NCI-H2171 treated with DMSO at 0.1 percent for 48 hours (cell line): Measurements from ENCODE around the gene CD164L2.
"Not testable (repeated sequence)": the region's sequence is repeated elsewhere in the genome, so short reads cannot be mapped to it uniquely, and the experiment has no call there.

Experiments used
- DNase-seq: peaks from one replicate; lab custom pipeline; 2025; lab: John Stamatoyannopoulos, UW

Gene CD164L2

DNA sequence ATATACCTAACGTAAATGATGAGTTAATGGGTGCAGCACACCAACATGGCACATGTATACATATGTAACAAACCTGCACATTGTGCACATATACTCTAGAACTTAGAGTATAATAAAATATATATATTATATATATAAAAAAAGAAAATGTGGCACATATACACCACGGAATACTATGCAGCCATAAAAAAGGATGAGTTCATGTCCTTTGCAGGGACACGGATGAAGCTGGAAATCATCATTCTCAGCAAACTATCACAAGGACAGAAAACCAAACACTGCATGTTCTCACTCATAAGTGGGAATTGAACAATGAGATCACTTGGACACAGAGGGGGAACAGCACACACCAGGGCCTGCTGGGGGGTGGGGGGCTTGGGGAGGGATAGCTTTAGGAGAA, 1.7 kb upstream of the CD164L2 start:
- not testable (repeated sequence) for DNase-seq

DNA sequence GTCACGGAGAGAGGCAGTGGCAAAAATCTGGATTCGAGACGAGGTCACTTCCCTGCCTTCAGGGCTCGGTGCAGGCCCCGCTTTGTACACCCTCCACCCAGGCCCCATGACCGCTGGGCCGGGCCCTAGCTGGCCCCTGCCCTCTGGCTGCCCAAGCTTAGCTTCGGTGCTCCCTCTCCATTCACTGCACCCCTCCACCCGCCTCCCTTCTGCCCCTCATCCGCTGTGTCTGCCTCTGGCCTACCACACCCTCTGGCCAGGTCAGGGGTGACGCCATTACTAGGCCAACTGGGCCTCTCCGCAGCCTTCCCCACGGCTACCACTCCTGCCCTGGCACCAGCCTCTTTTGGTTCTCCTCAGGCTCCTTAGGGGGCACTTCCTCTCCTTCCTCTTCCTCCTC, 528 bp upstream of the CD164L2 start:
- DNase-seq, result no peak

DNA sequence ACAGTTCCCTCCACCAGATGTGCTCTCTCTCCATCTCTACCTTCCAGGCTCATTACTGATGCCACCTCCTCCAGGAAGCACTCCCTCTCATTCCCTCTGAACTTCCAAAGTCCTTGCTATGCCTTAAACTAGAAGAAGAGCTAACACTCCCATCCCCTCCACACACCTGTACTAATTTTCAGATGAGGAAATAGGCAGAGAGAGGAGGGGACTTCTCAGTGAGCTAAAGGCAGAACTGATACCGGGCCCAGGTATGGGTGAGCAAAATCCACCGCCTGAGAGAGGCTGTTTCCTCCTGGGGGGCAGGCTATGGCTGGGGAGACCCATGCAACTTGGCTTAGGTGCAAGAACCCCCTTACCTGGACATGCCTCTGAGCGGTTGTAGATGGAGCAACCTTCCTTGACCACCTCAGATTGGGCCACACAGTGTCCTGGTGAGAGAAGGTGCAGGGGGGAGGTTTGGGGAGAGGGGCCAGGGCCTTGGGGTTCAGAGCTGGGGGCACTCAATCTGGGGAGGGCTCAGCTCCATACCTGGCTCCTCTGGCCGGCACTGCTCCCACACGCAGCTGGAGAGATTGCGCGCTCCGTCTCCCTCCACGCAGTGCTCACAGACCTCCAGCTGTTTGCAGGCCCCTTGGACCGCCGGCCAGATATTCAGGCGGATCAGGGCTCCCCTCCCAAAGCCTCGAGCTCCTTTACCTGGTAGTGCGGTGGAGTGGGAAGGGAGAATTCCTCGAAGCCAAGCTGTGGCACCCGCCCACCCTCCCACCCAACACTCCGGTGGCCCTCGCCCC, 967 bp downstream of the CD164L2 start:
- no peak for DNase-seq

DNA sequence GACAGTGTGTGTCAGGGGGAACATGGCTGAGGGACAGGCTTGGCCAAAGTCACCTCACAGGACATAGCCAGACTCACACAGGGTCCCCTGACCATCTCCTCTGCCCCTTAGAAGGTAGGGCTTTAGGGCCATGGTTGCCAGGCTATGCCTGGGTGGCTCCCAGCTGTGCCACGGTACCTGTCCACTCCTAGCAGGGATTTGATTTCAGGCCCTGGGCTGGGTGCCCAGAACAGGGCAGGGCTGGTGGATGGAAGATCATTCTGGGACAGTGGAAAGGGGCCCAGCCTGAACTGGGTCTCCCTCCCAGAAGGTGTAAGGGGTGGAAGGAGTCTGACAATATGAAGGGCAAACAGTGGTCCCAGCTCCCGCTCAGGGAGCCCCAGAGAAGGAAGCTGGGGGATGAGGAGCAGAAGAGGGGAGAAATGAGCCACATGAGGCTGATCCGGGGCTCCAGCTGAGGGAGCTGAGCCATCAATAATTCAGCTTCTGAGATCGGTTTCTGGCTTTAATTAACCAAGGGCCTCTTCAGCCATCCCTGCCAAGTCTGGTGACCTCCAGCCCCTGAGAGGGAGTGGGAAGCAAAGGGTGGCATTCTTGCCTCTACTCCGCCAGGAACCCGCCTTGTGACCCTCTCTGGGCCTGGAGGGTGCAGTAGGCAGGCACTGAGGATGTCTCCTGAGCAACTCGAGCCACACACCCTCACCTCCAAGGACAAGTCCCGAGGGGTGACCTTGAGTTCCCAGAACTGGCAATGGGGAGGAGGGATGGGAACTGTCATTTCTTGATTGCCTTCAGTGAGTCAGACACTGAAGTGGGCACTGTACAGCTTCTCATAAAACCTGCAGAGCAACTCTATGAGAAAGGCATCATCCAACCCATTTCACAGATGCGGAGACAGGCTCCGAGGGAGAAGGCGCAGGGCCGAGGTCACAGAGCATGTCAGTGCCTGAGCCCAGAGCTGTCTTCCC, 2.1 kb downstream of the CD164L2 start:
- DNase-seq, result no peak

DNA sequence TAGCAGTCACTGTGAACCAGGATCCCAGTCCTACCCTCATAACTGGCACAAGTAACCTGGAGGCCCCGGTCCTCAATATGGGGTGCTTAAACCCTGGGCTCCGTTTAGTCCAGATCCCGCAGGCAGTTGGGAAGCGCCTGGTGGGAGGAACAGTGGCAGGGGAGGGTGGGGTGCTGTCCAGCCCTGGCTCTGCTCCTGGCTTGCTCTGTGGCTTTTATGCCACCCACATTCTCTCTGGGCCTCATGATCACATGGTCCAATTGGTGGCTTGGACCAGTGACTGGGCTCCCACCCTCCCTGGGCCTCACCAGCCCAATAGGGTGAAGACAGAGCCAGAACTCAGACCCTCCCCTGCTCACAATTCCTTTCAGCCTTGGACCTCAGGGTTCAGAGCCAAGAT, 2.9 kb downstream of the CD164L2 start:
- DNase-seq, result no peak

DNA sequence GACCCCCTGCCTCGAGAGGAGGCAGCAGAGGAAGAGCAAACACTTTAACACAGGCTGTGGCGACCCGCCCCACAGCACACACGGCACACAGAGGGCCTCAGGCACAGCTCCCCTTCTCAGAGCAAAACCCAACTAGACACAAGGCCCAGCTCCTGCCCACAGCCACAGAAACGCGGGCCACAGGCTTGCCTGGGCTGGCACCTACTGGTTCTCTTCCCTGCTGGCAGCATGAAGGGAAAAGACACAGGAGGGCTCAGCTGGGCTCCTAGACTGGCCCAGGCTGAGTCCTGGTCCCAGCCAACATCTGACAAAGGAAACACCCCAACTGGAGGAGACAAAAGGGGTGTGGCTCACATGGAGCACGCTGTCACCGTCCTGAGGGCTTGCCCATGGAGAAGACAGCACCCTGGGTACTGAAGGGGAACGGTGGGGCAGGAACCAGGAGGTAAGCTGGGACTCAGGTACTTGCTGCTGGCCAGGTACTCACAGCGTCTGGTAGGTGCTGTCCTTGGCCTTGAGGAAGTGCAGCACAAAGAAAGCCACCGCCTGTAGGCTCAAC, 3.5 kb downstream of the CD164L2 start:
- DNase-seq, result no peak

DNA sequence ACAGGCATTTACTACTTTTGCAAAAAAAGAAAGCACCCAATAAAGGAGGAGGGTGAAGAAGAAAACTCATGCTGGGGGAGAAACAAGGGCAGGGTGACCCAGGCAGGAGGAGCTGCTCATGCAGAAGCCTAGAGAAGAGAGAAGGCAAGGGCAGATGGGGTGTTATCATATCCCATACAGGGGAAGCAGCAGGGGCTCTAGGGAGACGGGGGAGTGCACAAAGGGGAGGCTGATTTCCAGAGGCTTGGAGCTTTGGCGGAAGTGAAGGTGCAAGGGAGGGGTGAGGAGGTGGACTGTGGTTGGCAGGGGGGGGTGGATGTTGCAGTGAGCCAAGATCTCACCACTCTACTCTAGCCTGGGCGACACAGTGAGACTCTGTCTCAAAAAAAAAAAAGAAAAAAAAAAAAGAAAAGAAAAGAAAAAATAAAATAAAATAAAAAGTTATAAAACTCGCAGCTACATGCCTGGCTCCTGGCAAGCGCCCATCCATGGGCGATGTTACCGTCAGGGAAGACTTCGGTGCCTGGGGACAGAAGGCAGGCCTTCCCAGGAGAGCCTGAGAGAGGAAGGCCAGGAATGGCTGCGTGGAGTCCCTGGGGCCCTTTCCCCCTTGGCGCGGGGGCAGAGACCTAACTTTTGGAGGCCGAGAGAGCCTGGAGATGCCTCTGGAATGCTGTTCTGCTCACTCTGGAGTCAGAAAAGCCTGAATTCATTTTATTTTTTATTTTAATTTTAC, 5.2 kb downstream of the CD164L2 start:
- peak; percentile 83 for DNase-seq

DNA sequence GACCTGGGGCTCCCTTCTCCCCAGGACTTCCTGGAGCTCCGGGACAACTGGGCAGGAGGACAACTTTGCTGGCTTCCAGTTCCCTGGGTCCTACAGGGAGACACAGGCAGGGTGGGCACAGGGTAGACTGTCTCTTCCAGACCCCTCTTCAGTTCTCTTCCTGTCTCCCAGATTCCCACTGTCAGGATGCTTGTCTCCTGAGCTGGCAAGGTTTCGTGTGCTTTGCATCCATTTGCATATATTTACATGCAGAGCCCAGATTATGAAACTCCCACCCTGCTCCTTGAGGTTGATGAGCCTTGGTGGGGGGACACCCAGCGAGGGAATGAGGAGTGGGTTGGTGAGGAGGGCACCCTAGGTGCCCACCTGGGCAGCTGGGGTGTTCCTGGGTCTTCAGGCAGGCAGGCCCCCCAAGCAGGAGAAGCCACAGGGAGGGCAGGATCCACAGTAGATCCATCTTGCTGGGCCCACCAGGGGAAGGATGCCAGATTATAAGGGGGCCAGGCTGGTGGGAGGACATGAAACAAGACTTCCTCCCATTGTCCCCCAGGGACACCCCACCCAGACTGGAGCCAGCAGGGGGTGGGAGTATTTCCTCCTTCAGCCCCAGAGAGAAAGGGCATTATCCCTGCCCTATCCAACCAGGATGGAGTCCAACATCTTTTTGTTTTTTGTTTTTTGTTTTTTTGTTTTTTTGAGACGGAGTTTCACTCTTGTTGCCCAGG, 8.6 kb downstream of the CD164L2 start, which contains the start of gene FCN3:
Gene FCN3, minus strand, starts transcription at position 463 of the 725 bp plus-strand sequence. Its CDS starts 6 bp downstream, at position 457.
- DNase-seq, result no peak

DNA sequence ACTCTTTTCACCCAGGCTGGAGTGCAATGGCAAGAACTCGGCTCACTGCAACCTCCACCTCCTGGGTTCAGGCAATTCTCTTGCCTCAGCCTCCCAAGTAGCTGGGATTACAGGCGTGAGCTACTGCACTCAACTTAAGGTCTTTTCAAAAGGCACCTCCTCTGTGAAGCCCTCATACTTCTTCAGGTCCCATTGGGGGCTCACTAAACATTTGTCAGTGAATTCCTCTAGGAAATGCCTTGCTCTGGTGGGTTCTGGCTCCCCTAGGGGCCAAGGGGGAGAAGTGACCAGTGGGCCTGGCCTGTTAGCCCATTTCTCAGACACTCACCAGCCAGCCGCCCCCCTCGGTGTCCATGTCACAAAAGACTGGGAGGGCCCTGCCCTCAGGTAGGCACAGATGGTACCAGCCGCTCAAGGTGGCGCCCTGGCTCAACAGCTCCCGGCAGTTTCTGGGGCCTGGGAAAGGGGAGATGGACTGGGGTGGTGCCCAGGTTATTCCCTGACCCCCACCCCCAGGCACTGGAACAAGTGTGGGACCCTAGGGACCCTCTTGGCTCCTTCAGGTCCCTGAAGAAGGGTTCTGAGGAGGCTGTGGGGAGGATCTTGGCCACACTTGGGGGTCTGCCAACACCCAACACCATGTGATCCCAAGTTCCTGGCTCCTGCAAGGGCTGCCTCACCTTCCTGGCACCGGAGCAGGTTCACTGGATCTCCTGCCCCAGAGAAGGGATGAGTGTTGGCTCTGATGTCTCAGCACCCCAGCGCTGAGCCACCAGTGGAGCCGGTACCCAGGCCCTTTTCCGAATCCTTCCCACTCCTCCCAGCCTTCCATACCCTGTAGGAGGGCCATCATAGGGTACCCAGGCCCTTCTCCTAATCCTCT, 10.1 kb downstream of the CD164L2 start:
- DNase-seq, result no peak

DNA sequence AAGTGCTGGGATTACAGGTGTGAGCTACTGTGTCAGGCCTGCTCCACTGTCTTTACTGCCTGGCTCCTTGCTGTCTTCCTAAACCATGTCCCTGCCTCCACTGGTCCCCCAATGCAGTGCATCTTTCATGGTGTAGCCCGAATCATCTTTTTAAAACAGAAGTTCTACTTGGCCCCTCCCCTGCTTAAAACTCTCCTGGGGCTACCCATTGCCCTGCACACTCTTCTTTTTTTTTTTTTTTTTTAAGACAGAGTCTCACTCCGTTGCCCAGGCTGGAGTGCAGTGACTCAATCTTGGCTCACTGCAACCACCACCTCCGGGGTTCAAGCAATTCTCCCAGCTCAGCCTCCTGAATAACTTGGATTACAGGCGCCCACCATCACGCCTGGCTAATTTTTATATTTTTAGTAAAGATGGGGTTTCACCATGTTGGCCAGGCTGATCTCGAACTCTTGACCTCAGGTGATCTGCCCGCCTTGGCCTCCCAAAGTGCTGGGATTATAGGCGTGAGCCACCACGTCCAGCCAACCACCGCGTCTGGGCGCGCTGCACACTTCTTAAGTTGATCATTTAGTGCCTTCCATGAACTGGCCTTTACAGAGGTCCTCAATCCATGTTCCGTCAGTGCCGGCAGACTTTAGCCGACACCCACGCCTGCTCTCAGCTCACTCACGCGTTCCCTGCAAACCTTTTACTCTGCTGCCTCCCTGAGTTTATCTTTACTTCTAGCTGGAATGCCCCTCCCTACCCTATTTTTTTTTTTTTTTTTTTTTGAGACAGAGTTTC, 10.9 kb downstream of the CD164L2 start:
- DNase-seq, result no peak

DNA sequence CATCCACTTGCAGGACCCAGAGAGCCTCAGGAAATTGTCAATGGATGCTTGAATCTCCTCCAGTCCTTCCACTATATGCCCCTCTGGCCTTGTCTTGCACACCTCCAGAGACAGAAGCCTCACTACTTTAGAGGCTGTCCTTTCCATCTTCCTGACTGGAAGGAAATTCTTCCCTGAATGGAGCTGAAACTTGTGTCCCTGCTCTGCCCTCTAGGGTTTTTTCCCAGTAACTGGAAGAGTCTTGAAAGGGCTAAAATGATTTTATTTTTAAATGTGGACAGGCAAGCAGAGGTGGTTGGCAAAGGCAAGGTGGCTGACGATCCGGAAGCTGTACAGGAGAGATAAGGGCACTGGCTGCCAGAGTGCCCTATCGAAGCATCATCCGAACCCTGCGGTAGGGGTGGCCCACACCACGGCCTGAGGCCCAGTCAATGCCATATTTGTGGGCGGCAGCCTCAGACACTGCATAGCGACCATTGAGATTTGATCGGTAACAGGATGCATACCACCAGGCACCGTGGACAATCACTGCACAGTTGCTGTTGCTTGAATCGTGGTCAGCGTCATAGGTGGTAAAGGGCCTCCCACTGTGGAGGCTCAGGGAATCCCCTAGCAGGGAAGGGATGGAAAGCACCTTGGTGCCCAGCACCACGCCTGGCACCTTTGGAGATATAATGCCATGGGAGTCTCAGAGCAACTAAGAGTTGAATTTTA, 14.1 kb downstream of the CD164L2 start:
- DNase-seq, result no peak

DNA sequence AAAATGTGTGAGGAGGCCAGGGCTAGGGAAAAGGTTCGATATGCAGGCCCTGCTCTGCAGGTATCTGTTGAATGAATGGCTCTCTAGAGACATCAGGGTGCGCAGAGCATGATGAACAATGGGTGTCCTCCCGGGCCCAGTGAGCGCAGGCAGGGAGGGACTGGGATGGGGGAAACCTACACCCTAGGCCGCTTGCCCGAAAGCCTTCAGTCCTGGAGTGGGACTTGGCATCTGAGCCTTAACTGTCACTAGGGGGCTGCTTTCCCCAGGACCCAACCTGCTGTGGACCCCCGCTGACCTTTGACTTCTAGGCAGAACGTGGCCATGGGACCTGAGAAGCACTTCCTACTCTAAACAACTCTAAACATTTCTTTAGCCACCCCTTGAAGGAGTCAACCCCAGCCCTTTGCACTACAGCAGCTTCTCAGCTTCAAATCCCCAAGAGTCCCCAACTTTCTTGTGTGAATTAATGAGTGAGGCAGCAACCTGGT, 15.9 kb downstream of the CD164L2 start:
- DNase-seq, result no peak

DNA sequence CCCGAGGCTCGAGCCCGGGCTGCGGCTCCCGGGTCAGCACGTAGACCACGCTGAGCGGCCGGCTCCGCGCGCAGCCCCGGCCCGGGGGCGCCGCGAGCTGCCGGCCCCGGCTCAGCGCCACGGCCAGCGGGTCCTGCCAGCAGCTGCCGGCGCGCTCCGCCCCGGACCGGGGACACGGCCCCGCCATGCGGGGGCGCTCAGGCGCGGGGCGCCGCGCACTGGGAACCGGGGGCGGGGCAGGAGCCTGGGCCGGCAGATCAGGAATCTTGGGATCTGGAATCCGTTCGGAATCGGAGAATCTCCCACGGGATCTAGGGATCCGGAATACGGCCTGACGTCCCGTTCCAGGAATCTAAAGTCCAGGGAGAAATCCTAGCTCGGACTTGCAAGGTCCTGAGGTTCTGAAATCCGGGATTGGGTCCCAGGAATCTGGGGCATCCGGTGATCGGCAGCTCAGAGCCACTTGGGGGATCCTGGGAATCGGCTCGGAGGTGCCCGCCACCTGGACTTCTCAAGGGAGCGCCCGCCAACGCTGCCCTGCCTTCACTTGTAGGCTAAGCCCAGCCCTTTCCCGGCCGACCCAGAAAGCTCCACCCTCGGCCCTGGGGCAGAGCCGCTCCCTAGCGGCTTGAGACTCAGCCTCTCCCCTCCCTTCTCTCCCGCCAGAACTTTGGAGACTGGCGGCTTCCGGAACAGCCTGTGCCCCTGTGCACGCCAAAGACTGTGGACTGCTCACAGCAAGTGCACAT, 16.5 kb downstream of the CD164L2 start, which contains the start of gene MAP3K6:
Gene MAP3K6, minus strand, starts transcription at position 551 of the 749 bp plus-strand sequence. Its CDS starts 364 bp downstream, at position 187.
- peak; percentile 84 for DNase-seq

DNA sequence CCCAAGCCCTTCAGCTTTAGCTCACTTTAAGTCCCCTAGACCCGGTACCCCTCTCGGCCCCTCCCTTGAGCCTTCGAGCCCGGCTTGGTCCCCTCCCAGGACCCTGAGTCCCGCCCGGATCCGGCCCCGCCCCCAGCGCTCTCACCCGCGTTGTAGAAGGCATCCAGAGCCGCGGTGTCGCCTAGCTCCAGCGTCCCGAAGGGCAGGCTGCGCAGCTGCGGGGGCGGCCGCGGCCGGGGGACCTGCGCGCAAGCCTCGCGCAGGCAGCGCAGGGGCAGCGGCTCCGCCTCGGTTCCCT, 17.1 kb downstream of the CD164L2 start:
- peak; percentile 70 for DNase-seq

DNA sequence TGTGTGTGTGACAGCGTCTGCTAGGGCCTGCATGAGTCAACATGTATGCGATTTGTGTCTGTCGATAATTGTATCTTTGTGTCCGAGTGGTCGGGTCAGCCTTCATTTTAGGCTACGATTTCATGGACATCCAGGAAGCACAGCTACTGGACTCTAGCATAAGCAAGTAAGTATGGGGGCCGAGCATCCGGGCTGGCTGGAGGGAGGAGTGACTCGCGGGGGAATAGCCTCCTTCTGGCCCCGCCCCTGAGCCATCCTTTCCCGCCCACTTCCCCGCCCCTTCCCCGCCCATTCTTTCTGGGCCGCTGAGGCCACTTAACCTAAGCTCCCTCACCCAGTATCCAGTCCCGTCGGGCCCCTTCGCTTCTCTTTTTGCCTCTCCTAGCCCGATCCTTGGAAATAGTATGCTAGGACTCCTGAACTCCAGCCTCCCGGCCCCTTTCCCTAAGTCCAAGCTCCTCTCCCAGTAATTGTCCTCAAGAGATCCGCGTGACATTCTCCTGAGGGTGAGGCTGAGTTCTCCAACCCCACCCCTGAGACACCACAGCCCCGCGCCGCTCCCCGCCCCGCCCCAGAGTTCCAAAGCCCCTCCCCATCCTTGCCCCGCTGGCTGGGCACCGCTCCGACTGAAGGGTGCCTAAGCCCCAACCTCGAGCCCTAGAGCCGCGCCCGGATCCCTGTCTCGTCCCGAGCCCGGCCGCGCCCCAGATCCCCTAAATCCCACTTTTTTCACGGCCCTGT, 17.6 kb downstream of the CD164L2 start:
- peak; percentile 85 for DNase-seq

DNA sequence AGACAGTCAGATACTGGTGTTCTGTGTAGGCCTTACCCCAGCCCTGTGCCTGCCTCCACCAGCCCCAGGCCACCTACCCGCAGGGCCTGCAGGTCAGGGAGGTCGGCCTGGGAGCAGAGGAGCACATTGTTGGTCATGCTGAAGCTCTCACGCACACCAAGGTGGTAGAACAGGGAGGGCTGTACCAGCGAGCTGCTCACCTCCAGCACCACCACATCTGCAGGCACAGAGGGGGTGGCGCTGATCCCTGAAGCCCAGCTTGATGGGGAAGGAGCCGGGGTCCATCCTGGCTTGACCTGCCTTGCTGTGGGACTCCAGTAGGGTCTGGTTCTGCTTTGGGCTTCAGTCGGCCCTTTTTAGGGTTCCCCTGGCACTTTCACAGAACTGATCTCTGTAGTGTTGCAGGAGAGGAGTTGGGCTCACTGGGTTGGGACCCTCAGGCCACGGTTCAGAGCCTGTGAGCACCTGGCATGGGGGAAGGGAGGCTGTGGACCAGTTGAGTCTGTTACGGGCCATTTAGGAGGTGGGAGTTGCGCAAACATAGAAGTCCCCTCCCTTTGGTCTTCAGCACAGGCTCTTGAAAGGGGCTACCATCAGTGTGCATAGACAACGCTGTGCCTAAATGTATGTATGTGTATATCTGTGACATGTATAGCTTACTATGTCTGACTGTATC, 18.3 kb downstream of the CD164L2 start:
- no peak for DNase-seq
